Ovary (tissue), 3 donors: ENCODE results near the gene GOSR2.
"Not testable (repeated sequence)": the region's sequence is repeated elsewhere in the genome, so short reads cannot be mapped to it uniquely, and the experiment has no call there.

Source experiments
- EP300 ChIP-seq: sonication (generic); formaldehyde crosslinking; IDR thresholded peaks from one replicate; pipeline ENCODE4 v1.6.1; 2017; ENCODE audit warnings: antibody characterized with exemption
- POLR2A ChIP-seq: fragments of 450-650 bp; IDR thresholded peaks from one replicate; pipeline ENCODE4 v1.6.1; 2017; ENCODE audit warnings: antibody characterized with exemption, mild to moderate bottlenecking, moderate library complexity
- TF ChIP-seq, protein P1 (sequence below), 3 donors: fragments of 450-650 bp in 2 of 3; fragments of 200-600 bp in 1 of 3; IDR thresholded peaks; one replicate each; pipeline versions ENCODE4 v1.5.1 to v1.8.0; 2016 to 2022; ENCODE audit warnings: antibody characterized with exemption in 3 of 3, mild to moderate bottlenecking in 1 of 3
- donor health status: DM: no; HTN: no; CAD: no.

- TF ChIP-seq, protein P1, sequence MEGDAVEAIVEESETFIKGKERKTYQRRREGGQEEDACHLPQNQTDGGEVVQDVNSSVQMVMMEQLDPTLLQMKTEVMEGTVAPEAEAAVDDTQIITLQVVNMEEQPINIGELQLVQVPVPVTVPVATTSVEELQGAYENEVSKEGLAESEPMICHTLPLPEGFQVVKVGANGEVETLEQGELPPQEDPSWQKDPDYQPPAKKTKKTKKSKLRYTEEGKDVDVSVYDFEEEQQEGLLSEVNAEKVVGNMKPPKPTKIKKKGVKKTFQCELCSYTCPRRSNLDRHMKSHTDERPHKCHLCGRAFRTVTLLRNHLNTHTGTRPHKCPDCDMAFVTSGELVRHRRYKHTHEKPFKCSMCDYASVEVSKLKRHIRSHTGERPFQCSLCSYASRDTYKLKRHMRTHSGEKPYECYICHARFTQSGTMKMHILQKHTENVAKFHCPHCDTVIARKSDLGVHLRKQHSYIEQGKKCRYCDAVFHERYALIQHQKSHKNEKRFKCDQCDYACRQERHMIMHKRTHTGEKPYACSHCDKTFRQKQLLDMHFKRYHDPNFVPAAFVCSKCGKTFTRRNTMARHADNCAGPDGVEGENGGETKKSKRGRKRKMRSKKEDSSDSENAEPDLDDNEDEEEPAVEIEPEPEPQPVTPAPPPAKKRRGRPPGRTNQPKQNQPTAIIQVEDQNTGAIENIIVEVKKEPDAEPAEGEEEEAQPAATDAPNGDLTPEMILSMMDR (IDR thresholded peaks at IDR 0.05) = not testable (repeated sequence)
- not testable (repeated sequence) for TF ChIP-seq EP300, POLR2A
These were observed 998 bp upstream of the GOSR2 start for GRCh38 chr17:46921962-46922361.
